ENCODE results near the gene ZNF512B. TPM values are rescaled to one million over a fixed set of nuclear protein-coding genes. Genes with fewer than 3 reads are reported as not detected.
A peak's percentile ranks its signal among the peaks of the same experiment; 100 is the strongest.

Gene ZNF512B
- total RNA-seq, 1 experiment from 2014 or later = 10.3 TPM

GRCh38 chr20:63956664-63957003 lies 13.1 kb downstream of the ZNF512B start:
- Histone ChIP-seq H3K4me3 (replicated peaks in 1 of 2; ENCODE audit: low read depth in 1 of 2, low read length in 2 of 2) (peak overlapping the region; percentile 66 to 96), H3K79me2 (ENCODE audit: insufficient read depth, low read length) (peaks cover 46% of the 10 kb centered on the region), H3K36me3 (ENCODE audit: control insufficient read depth in 1 of 2, insufficient read depth in 2 of 2, low read length in 2 of 2) (no peaks in the 10 kb centered on the region; a peak in 1 of 4 replicates), H3K9me3 (ENCODE audit: control insufficient read depth in 1 of 2, insufficient read depth in 1 of 2, low read depth in 1 of 2, low read length in 2 of 2) (no peaks in the 10 kb centered on the region), H3K27ac (ENCODE audit: low read depth, low read length) (peak overlapping the region; percentile 79), H3K4me2 (ENCODE audit: low read length) (peak overlapping the region; percentile 91), H3K9ac (ENCODE audit: low read length) (peak overlapping the region; percentile 90), H4K20me1 (ENCODE audit: insufficient read depth) (no peaks in the 10 kb centered on the region), H2AFZ (ENCODE audit: low read depth, low read length, poor library complexity, severe bottlenecking) (no peak overlapping the region), H3K9me2 (ENCODE audit: insufficient read depth) (no peaks in the 10 kb centered on the region), H3K4me1 (ENCODE audit: control insufficient read depth in 1 of 2, insufficient read depth in 2 of 2, low read length in 2 of 2) (peaks cover 17 to 58% of the 10 kb centered on the region in 2 experiments; a peak in 3 of 4 replicates), H3K27me3 (ENCODE audit: insufficient read depth, low read length) (no peaks in the 10 kb centered on the region)
- intact Hi-C loops (cut with micrococcal nuclease) = loop anchor here (2.0 to 5.0 kb wide), 2 partner anchors 24 to 259 kb away; partner anchors contain the start of genes PRPF6 and TNFRSF6B
- BruUV-seq (replicated peaks) = no TSS peak
- CTCF ChIA-PET = interaction anchor here (1.0 to 2.1 kb wide), 2 partner anchors 17 to 24 kb away, joined by 3 to 12 read pairs; no protein-coding TSS in a partner anchor
- ATAC-seq = peak; percentile 3
- no peak for DNase-seq (ENCODE audit: low read depth, low spot score)
- RAD21 ChIA-PET (ENCODE audit: low non-redundant PET in 1 of 2, low total read pairs in 2 of 2, uncharacterized antibody in 2 of 2, unreplicated experiment in 2 of 2) = interaction anchor here in 1 of 2 experiments (0.7 to 1.0 kb wide), 2 partner anchors 17 to 220 kb away, joined by 3 read pairs; partner anchors contain the start of gene LIME1
- peak; percentile 46 for TF ChIP-seq POLR2A (IDR thresholded peaks at IDR 0.05; ENCODE audit: borderline replicate concordance, extremely low read depth, insufficient read depth, insufficient read length)
- no peak for TF ChIP-seq ZNF274 (IDR thresholded peaks at IDR 0.05; ENCODE audit: low read depth, low read length)
- POLR2A ChIA-PET = interaction anchor here (1.0 to 1.4 kb wide), 2 partner anchors 82 to 92 kb away, joined by 3 read pairs; partner anchors contain the start of gene TPD52L2

GRCh38 chr20:63955827-63956663 lies 13.7 kb downstream of the ZNF512B start, which contains the start of gene UCKL1:
UCKL1 (minus strand) TSS chr20:63956416; CDS start chr20:63956372, 44 bp downstream.
- ChIA-PET RAD21 (ENCODE audit: low non-redundant PET in 1 of 2, low total read pairs in 2 of 2, uncharacterized antibody in 2 of 2, unreplicated experiment in 2 of 2) (interaction anchor here in 1 of 2 experiments (0.7 to 1.0 kb wide), 2 partner anchors 18 to 220 kb away, joined by 3 read pairs; partner anchors contain the start of gene LIME1), CTCF (interaction anchor here (1.0 kb wide), 1 partner anchor 25 kb away, joined by 3 read pairs; no protein-coding TSS in a partner anchor), POLR2A (no interaction called here)
- Histone ChIP-seq H3K4me1 (ENCODE audit: control insufficient read depth in 1 of 2, insufficient read depth in 2 of 2, low read length in 2 of 2) (peaks cover 17 to 60% of the 10 kb centered on the region in 2 experiments; a peak in 3 of 4 replicates), H3K9me3 (ENCODE audit: control insufficient read depth in 1 of 2, insufficient read depth in 1 of 2, low read depth in 1 of 2, low read length in 2 of 2) (no peaks in the 10 kb centered on the region), H3K27me3 (ENCODE audit: insufficient read depth, low read length) (no peaks in the 10 kb centered on the region), H3K79me2 (ENCODE audit: insufficient read depth, low read length) (peaks cover 51% of the 10 kb centered on the region), H3K27ac (ENCODE audit: low read depth, low read length) (peak within 1 kb of the TSS; percentile 99), H3K4me3 (replicated peaks in 1 of 2; ENCODE audit: low read depth in 1 of 2, low read length in 2 of 2) (peak within 1 kb of the TSS; percentile 90 to 96), H4K20me1 (ENCODE audit: insufficient read depth) (no peaks in the 10 kb centered on the region), H3K36me3 (ENCODE audit: control insufficient read depth in 1 of 2, insufficient read depth in 2 of 2, low read length in 2 of 2) (no peaks in the 10 kb centered on the region; a peak in 1 of 4 replicates), H3K9ac (ENCODE audit: low read length) (peak within 1 kb of the TSS; percentile 96), H3K9me2 (ENCODE audit: insufficient read depth) (no peaks in the 10 kb centered on the region), H3K4me2 (ENCODE audit: low read length) (peak within 1 kb of the TSS; percentile 96), H2AFZ (ENCODE audit: low read depth, low read length, poor library complexity, severe bottlenecking) (no peak within 1 kb of the TSS)
- ATAC-seq (peak; percentile 75), DNase-seq (ENCODE audit: low read depth, low spot score) (peak; percentile 79)
- intact Hi-C loops (cut with micrococcal nuclease) = loop anchor here (2.0 to 5.0 kb wide), 2 partner anchors 25 to 259 kb away; partner anchors contain the start of genes PRPF6 and TNFRSF6B
- BruUV-seq (replicated peaks) = no TSS peak
- TF ChIP-seq SP1 (IDR thresholded peaks at IDR 0.05; ENCODE audit: low read depth) = no peak
- TF ChIP-seq SIN3A (IDR thresholded peaks at IDR 0.05; ENCODE audit: low read depth) = no peak
- TF ChIP-seq ATF3 (IDR thresholded peaks at IDR 0.05) = no peak
- TF ChIP-seq EZH2 (IDR thresholded peaks at IDR 0.05) = no peak
- peak; percentile 85 for TF ChIP-seq YY1 (IDR thresholded peaks at IDR 0.05; ENCODE audit: extremely low read depth, insufficient replicate concordance, low read depth, low read length)
- no peak for TF ChIP-seq REST (IDR thresholded peaks at IDR 0.05; ENCODE audit: low read depth)
- no peak for TF ChIP-seq POLR2A (IDR thresholded peaks at IDR 0.05; ENCODE audit: borderline replicate concordance, extremely low read depth, insufficient read depth, insufficient read length)
- TF ChIP-seq CBX3 (IDR thresholded peaks at IDR 0.05; ENCODE audit: low read depth) = no peak
- no peak for TF ChIP-seq ZNF274 (IDR thresholded peaks at IDR 0.05; ENCODE audit: low read depth, low read length)
- peak; percentile 87 for TF ChIP-seq POLR2AphosphoS5 (IDR thresholded peaks at IDR 0.05; ENCODE audit: low read depth, low read length)
- peak; percentile 98 for TF ChIP-seq ZFX (IDR thresholded peaks at IDR 0.05)
- no peak for TF ChIP-seq MAX (IDR thresholded peaks at IDR 0.05)
- TF ChIP-seq EGR1 (IDR thresholded peaks at IDR 0.05; ENCODE audit: low read depth) = no peak
- TF ChIP-seq TCF7L2 (IDR thresholded peaks at IDR 0.05; ENCODE audit: borderline replicate concordance, extremely low read depth, insufficient read depth, insufficient read length) = peak; percentile 63

Measured in HCT116 (cell line).